H4 (cell line): Measurements from ENCODE around the gene MLLT1. TPM values are rescaled to one million over a fixed set of nuclear protein-coding genes. Genes with fewer than 3 reads are reported as not detected.
A peak's percentile ranks its signal among the peaks of the same experiment; 100 is the strongest.

ENCODE experiments used
- DNase-seq: peaks from one replicate; pipeline ENCODE4 v3.0.0-alpha.2; 2015; ENCODE audit warnings: low spot score
- total RNA-seq: library from RNA; depleted of rRNA; stranded (reverse); fragments of >200 nt; shearing (Covaris generic); gene quantifications from 2 replicates; pipeline ENCODE4 v1.2.3, GENCODE V29; 2014

MLLT1 gene
- total RNA-seq, 1 experiment from 2014 or later = 9.6 TPM

- DNase-seq = no peak
These were observed 68.8 kb downstream of the MLLT1 start for GRCh38 chr19:6210721-6211600.

- no peak for DNase-seq
These were observed 69.7 kb downstream of the MLLT1 start for GRCh38 chr19:6210091-6210490.

- DNase-seq = no peak
These were observed 70.1 kb downstream of the MLLT1 start for GRCh38 chr19:6209680-6210079.

- DNase-seq = no peak
These were observed 70.5 kb downstream of the MLLT1 start for GRCh38 chr19:6209233-6209632.

GRCh38 chr19:6204866-6205723, 74.7 kb downstream of the MLLT1 start:
- no peak for DNase-seq

GRCh38 chr19:6204212-6204611, 75.6 kb downstream of the MLLT1 start:
- no peak for DNase-seq

GRCh38 chr19:6199240-6199994, 80.4 kb downstream of the MLLT1 start:
- DNase-seq = peak; percentile 98

GRCh38 chr19:6198896-6199239, 80.9 kb downstream of the MLLT1 start:
- DNase-seq = no peak

GRCh38 chr19:6196361-6196760, 83.4 kb downstream of the MLLT1 start:
- no peak for DNase-seq

- no peak for DNase-seq
These were observed 91.0 kb downstream of the MLLT1 start for GRCh38 chr19:6188811-6189210.

GRCh38 chr19:6187374-6187773, 92.4 kb downstream of the MLLT1 start:
- DNase-seq = no peak

- DNase-seq = no peak
These were observed 93.6 kb downstream of the MLLT1 start for GRCh38 chr19:6185835-6186834.

GRCh38 chr19:6185093-6185834, 94.5 kb downstream of the MLLT1 start:
- DNase-seq = no peak

- DNase-seq = no peak
These were observed 98.7 kb downstream of the MLLT1 start for GRCh38 chr19:6181119-6181518.

- no peak for DNase-seq
These were observed 106.6 kb downstream of the MLLT1 start for GRCh38 chr19:6173190-6173589.

- no peak for DNase-seq
These were observed 107.5 kb downstream of the MLLT1 start for GRCh38 chr19:6172074-6172863.

GRCh38 chr19:6167115-6167514, 112.7 kb downstream of the MLLT1 start:
- DNase-seq = no peak

- no peak for DNase-seq
These were observed 114.8 kb downstream of the MLLT1 start for GRCh38 chr19:6164906-6165531.
